Psoas muscle (tissue), 8 donors: Measurements from ENCODE around the gene HPDL. TPM values are rescaled to one million over a fixed set of nuclear protein-coding genes. Genes with fewer than 3 reads are reported as not detected.
A peak's percentile ranks its signal among the peaks of the same experiment; 100 is the strongest.

Source experiments
- ATAC-seq, 4 donors: fragments of 200-7000 bp; cut with Tn5 transposase; one replicate each; pipeline ENCODE4 v1.9.1; 2020; ENCODE audit warnings: moderate library complexity in 3 of 4, mild to moderate bottlenecking in 2 of 4
- DNase-seq, 2 donors: peaks; one replicate each; pipeline ENCODE4 v3.0.0-alpha.2; 2020
- H3K27ac ChIP-seq: fragments of 200-600 bp; one replicate; pipeline ENCODE4 v1.8.0; 2022
- H3K27me3 ChIP-seq, 3 donors: fragments of 200-600 bp in 1 of 3; one replicate each; pipeline versions ENCODE4 v1.6.1 to v1.8.0; 2013 to 2022; ENCODE audit warnings: low read length in 2 of 3, mild to moderate bottlenecking in 2 of 3, moderate library complexity in 1 of 3; ENCODE audit not compliant: insufficient read depth in 3 of 3
- H3K36me3 ChIP-seq, 2 donors: fragments of 200-600 bp in 1 of 2; one replicate each; pipeline versions ENCODE4 v1.6.1 to v1.8.0; 2013 to 2022; ENCODE audit warnings: low read depth in 1 of 2, mild to moderate bottlenecking in 1 of 2, moderate library complexity in 1 of 2; ENCODE audit not compliant: insufficient read depth in 1 of 2
- H3K4me1 ChIP-seq: fragments of 200-600 bp; one replicate; pipeline ENCODE4 v1.8.0; 2022
- H3K4me3 ChIP-seq: fragments of 200-600 bp; one replicate; pipeline ENCODE4 v1.8.0; 2022; ENCODE audit warnings: mild to moderate bottlenecking
- H3K9me3 ChIP-seq: fragments of 200-600 bp; one replicate; pipeline ENCODE4 v1.8.0; 2022
- CTCF ChIP-seq: fragments of 200-600 bp; IDR thresholded peaks from one replicate; pipeline ENCODE4 v1.8.0; 2022; ENCODE audit warnings: antibody characterized with exemption
- WGBS, 3 donors: extraction: QIAGEN DNeasy Blood & Tissue Kit; methylation state at CpG; one replicate each; pipeline versions ENCODE4 v1.1.6 to v1.1.7; 2013; 5-methylcytosine and 5-hydroxymethylcytosine counted together
- intact Hi-C, 2 donors: fragments of 100-400 bp; cut with DNase I; formaldehyde crosslinking; loops; one replicate each; pipeline versions ENCODE4 v1.11.0 to v1.14.2; 2022
- polyA plus RNA-seq, 3 donors: library from polyadenylated mRNA; stranded (reverse); fragments of 200-250 nt; gene quantifications; one replicate each; pipeline ENCODE4 v1.2.3, GENCODE V29; 2013
- total RNA-seq, 4 donors: library from RNA; stranded (reverse); fragmentation: NEBNext Ultra II Directional in 2 of 4; extraction: Animal tissue kit (Norgen Biotek cat#: 25700) in 2 of 4; gene quantifications; one replicate each; pipeline versions ENCODE4 v1.2.1 to v1.2.4, GENCODE V29; 2021 to 2023
- donor health status: healthy with polysubstance abuse.
- donor health status: DM: no; HTN: no; CAD: no; lungs with moderate emphysema.
- donor health status: Bipolar disorder and iron deficiency.
- donor health status: healthy.
- donor health status: DM: yes; HTN: yes; CAD: no.
- donor health status: DM: no; HTN: no; CAD: no.
- donor health status: DM: no; HTN: no; CAD: no.
- donor health status: DM: yes; HTN: yes; CAD: no.

The HPDL gene
- total and polyA plus RNA-seq, 7 donors: 0.73 to 4.9 (median 1.4) TPM

DNA sequence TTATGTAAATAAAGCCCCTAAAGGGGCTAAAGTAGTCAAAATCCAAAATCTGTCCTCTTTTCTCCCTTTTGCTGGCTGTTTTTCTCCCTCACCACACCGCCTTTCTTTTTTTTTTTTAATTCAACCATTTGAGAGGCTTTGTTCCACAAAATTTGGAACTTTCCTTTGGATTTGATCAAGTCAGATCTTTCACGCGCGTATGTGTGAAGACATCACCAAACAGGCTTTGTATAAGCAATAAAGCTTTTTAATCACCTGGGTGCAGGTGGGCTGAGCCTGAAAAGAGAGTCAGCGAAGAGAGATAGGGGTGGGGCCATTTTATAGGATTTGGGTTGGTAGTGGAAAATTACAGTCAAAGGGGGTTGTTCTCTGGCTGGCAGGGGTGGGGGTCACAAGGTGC is 5.3 kb upstream of the HPDL start:
- Histone ChIP-seq H3K36me3 (no peaks in the 10 kb centered on the region), H3K4me3 (no peak overlapping the region), H3K4me1 (no peaks in the 10 kb centered on the region), H3K27ac (no peak overlapping the region), H3K9me3 (no peaks in the 10 kb centered on the region), H3K27me3 (no peaks in the 10 kb centered on the region)
- whole genome bisulfite sequencing, 3 donors: 86 to 89% (median 88%) methylated on average over 5 of the region's 5 CpGs
- ATAC-seq: no peak
- no peak for DNase-seq
- intact Hi-C loops: no loop called here
- no peak for TF ChIP-seq CTCF

DNA sequence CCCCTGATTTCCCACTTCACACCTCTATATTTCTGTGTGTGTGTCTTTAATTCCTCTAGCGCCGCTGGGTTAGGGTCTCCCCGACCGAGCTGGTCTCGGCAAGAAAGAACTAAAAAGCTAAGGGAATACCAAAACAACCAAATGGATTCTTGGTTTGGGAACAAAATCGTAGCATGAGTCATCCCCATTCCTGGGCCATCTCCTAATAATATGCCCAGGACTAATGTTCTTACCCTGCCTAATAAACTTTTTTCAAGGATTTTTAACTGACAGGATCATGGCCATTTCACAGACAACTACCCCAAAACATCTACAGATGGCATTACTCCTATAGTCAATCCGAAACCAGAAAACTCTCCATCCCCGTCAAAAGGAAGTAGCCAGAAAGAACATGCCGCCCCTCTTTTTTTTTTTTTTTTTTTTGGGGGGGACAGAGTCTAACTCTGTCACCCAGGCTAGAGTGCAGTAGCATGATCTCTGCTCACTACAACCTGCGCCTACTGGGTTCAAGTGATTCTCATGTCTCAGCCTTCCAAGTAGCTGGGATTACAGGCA is 4.1 kb upstream of the HPDL start:
- no peaks in the 10 kb centered on the region for H3K27me3 ChIP-seq
- ATAC-seq: no peak
- H3K4me1 ChIP-seq: peaks cover 6% of the 10 kb centered on the region
- no peak for TF ChIP-seq CTCF
- WGBS, 3 donors: 80 to 91% (median 83%) methylated on average over 10 of the region's 10 CpGs
- intact Hi-C loops: no loop called here
- H3K4me3 ChIP-seq: no peak overlapping the region
- H3K36me3 ChIP-seq: no peaks in the 10 kb centered on the region
- no peak for DNase-seq
- no peaks in the 10 kb centered on the region for H3K9me3 ChIP-seq
- no peak overlapping the region for H3K27ac ChIP-seq

GRCh38 chr1:45325851-45326506 is 716 bp upstream of the HPDL start:
- no peak for TF ChIP-seq CTCF
- WGBS, 3 donors: 39 to 46% (median 44%) methylated on average over 6 of the region's 6 CpGs
- H3K9me3 ChIP-seq: no peaks in the 10 kb centered on the region
- peak in 1 of 4 donors; percentile 2 for ATAC-seq
- DNase-seq: no peak
- H3K36me3 ChIP-seq: peaks cover 0 to 15% of the 10 kb centered on the region in 2 donors
- H3K27ac ChIP-seq: no peak overlapping the region
- intact Hi-C loops: no loop called here
- no peak overlapping the region for H3K4me3 ChIP-seq
- H3K4me1 ChIP-seq: peaks cover 15% of the 10 kb centered on the region
- H3K27me3 ChIP-seq: no peaks in the 10 kb centered on the region

DNA sequence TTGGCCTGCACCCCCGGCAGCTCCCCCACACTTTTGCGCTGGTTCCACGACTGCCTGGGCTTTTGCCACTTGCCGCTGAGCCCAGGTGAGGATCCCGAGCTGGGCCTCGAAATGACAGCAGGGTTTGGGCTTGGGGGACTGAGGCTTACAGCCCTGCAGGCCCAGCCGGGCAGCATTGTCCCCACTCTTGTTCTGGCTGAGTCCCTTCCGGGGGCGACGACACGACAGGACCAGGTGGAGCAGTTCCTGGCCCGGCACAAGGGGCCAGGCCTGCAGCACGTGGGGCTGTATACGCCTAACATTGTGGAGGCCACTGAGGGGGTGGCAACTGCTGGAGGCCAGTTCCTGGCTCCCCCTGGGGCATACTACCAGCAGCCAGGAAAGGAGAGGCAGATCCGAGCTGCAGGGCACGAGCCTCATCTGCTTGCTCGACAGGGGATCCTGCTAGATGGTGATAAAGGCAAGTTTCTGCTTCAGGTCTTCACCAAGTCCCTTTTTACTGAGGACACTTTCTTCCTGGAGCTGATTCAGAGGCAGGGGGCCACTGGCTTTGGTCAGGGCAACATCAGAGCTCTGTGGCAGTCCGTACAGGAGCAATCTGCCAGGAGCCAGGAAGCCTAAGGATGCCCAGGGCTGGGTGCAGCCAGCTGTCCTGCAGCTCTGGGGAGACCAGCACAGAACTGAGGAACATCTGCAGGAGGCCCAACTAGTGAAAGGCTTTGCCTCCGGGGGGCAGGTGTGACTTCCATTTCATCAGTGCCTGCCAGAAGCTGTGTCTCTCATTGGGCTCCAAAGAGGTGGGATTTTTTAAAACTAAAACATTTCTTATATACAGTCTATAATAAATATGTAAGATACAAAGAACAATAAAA is 1.2 kb downstream of the HPDL start:
- ATAC-seq: peak in 3 of 4 donors; percentile 1 to 8 (median 3)
- TF ChIP-seq CTCF: no peak
- H3K27ac ChIP-seq: peak overlapping the region; percentile 7
- peaks cover 0 to 34% of the 10 kb centered on the region in 2 donors for H3K36me3 ChIP-seq
- DNase-seq: no peak
- WGBS, 3 donors: 49 to 63% (median 55%) methylated on average over 19 of the region's 19 CpGs
- H3K27me3 ChIP-seq: no peaks in the 10 kb centered on the region
- peak overlapping the region; percentile 72 for H3K4me3 ChIP-seq
- peaks cover 15% of the 10 kb centered on the region for H3K4me1 ChIP-seq
- H3K9me3 ChIP-seq: no peaks in the 10 kb centered on the region
- intact Hi-C loops: no loop called here
